GM19238 (cell line): Measurements from ENCODE around the gene SEC61A1.

Source experiments
- DNase-seq: peaks from one replicate; pipeline ENCODE4 v3.0.0; 2011; ENCODE audit warnings: low spot score; ENCODE audit not compliant: insufficient read length

The SEC61A1 gene

GRCh38 chr3:128077202-128077624 is 25.0 kb downstream of the SEC61A1 start:
- no peak for DNase-seq

- DNase-seq, result no peak
Measured at GRCh38 chr3:128077665-128078064, 25.4 kb downstream of the SEC61A1 start.

GRCh38 chr3:128078322-128078721 is 26.1 kb downstream of the SEC61A1 start:
- no peak for DNase-seq

GRCh38 chr3:128078875-128079274 is 26.6 kb downstream of the SEC61A1 start:
- no peak for DNase-seq

GRCh38 chr3:128079823-128080222 is 27.6 kb downstream of the SEC61A1 start:
- DNase-seq, result no peak

- no peak for DNase-seq
Measured at GRCh38 chr3:128080323-128081080, 28.3 kb downstream of the SEC61A1 start.

GRCh38 chr3:128081226-128081625 is 29.0 kb downstream of the SEC61A1 start:
- no peak for DNase-seq

- no peak for DNase-seq
Measured at GRCh38 chr3:128081846-128082245, 29.6 kb downstream of the SEC61A1 start.

GRCh38 chr3:128082546-128082945 is 30.3 kb downstream of the SEC61A1 start:
- no peak for DNase-seq

- DNase-seq, result no peak
Measured at GRCh38 chr3:128083396-128083795, 31.2 kb downstream of the SEC61A1 start.

GRCh38 chr3:128083980-128084674 is 31.9 kb downstream of the SEC61A1 start:
- DNase-seq, result no peak

- no peak for DNase-seq
Measured at GRCh38 chr3:128084675-128085021, 32.4 kb downstream of the SEC61A1 start.

GRCh38 chr3:128089135-128089534 is 36.9 kb downstream of the SEC61A1 start:
- DNase-seq, result no peak

GRCh38 chr3:128091586-128091985 is 39.3 kb downstream of the SEC61A1 start:
- no peak for DNase-seq

GRCh38 chr3:128094295-128095151 is 42.3 kb downstream of the SEC61A1 start:
- no peak for DNase-seq

- peak; percentile 73 for DNase-seq
Measured at GRCh38 chr3:128095222-128095703, 43.0 kb downstream of the SEC61A1 start.

- DNase-seq, result no peak
Measured at GRCh38 chr3:128098234-128098633, 46.0 kb downstream of the SEC61A1 start.

- DNase-seq, result no peak
Measured at GRCh38 chr3:128100161-128100560, 47.9 kb downstream of the SEC61A1 start.

GRCh38 chr3:128100638-128101037 is 48.4 kb downstream of the SEC61A1 start:
- DNase-seq, result no peak

GRCh38 chr3:128103136-128103676 is 51.0 kb downstream of the SEC61A1 start:
- DNase-seq, result no peak

GRCh38 chr3:128107834-128108233 is 55.6 kb downstream of the SEC61A1 start:
- DNase-seq, result no peak

GRCh38 chr3:128111147-128111546 is 58.9 kb downstream of the SEC61A1 start:
- no peak for DNase-seq
